T-cell (primary cell): ENCODE measurements around the gene FOXL1. TPM values are rescaled to one million over a fixed set of nuclear protein-coding genes. Genes with fewer than 3 reads are reported as not detected.
A peak's percentile ranks its signal among the peaks of the same experiment; 100 is the strongest.

Experiments used
- ATAC-seq, 4 experiments: fragments of 200-7000 bp in 3 of 4; fragments of 150-1000 bp in 1 of 4; cut with Tn5 transposase; replicated peaks in 1 of 4; 1 replicate in 3 of 4; 2 replicates in 1 of 4; pipeline ENCODE4 v1.10.0; 2021; ENCODE audit warnings: moderate library complexity in 3 of 4, mild to moderate bottlenecking in 2 of 4, moderate number of reproducible peaks in 1 of 4
- CTCF ChIA-PET, 2 donors: fragments of 300-600 bp; sonication (Branson Sonifier 250); formaldehyde crosslinking; loops; one replicate each; lab custom pipeline; 2022; ENCODE audit warnings: antibody characterized with exemption in 2 of 2; lab: Charles Lee
- POLR2A ChIA-PET, 2 donors: fragments of 300-600 bp; sonication (Branson Sonifier 250); formaldehyde crosslinking; loops; one replicate each; lab custom pipeline; 2022; ENCODE audit warnings: antibody characterized with exemption in 2 of 2; lab: Charles Lee
- DNase-seq, 35 experiments: peaks; one replicate each; pipeline versions ENCODE4 v3.0.0 to v3.0.0-alpha.2; 2013 to 2023
- H3K27ac ChIP-seq: one replicate; pipeline ENCODE4 v1.5.1; 2013; ENCODE audit warnings: low read length
- H3K27me3 ChIP-seq, 2 experiments: replicated peaks in 1 of 2; 1 replicate in 1 of 2; 2 replicates in 1 of 2; pipeline versions ENCODE4 v1.6.1 to v1.7.0; 2013; ENCODE audit warnings: low read length in 1 of 2, mixed read lengths in 1 of 2; ENCODE audit not compliant: control insufficient read depth in 2 of 2, insufficient read depth in 2 of 2; ENCODE audit errors: extremely low read depth in 1 of 2
- H3K36me3 ChIP-seq, 2 donors: 1 replicate in 1 of 2; 2 replicates in 1 of 2; pipeline versions ENCODE4 v1.6.1 to v1.7.0; 2013; ENCODE audit warnings: low read length in 1 of 2; ENCODE audit not compliant: control insufficient read depth in 2 of 2, insufficient read depth in 1 of 2; ENCODE audit errors: extremely low read depth in 1 of 2
- H3K4me1 ChIP-seq, 2 experiments: 1 replicate in 1 of 2; 2 replicates in 1 of 2; pipeline versions ENCODE4 v1.6.1 to v1.7.0; 2013; ENCODE audit warnings: low read length in 2 of 2, mixed read lengths in 1 of 2; ENCODE audit not compliant: insufficient read depth in 2 of 2, control insufficient read depth in 1 of 2; ENCODE audit errors: extremely low read depth in 1 of 2
- H3K4me3 ChIP-seq, 2 donors: 1 replicate in 1 of 2; 2 replicates in 1 of 2; pipeline versions ENCODE4 v1.5.1 to v1.7.0; 2013; ENCODE audit warnings: mild to moderate bottlenecking in 2 of 2, low read length in 1 of 2, moderate library complexity in 1 of 2; ENCODE audit not compliant: control insufficient read depth in 1 of 2; ENCODE audit errors: extremely low read depth in 1 of 2
- H3K9me3 ChIP-seq: 2 replicates; pipeline ENCODE4 v1.7.0; 2013
- H3K27ac Mint-ChIP-seq, 2 donors: one replicate each; pipeline ENCODE4 v1.8.0; 2020 to 2021; ENCODE audit warnings: mild to moderate bottlenecking in 2 of 2, mixed read lengths in 2 of 2
- H3K27me3 Mint-ChIP-seq, 2 donors: one replicate each; pipeline ENCODE4 v1.8.0; 2021 to 2022; ENCODE audit warnings: mixed read lengths in 2 of 2
- H3K36me3 Mint-ChIP-seq: one replicate; pipeline ENCODE4 v1.8.0; 2021; ENCODE audit warnings: mixed read lengths
- H3K4me1 Mint-ChIP-seq, 3 donors: one replicate each; pipeline ENCODE4 v1.8.0; 2020 to 2022; ENCODE audit warnings: mixed read lengths in 3 of 3, mild to moderate bottlenecking in 1 of 3
- H3K4me3 Mint-ChIP-seq, 3 donors: one replicate each; pipeline ENCODE4 v1.8.0; 2020 to 2022; ENCODE audit warnings: mild to moderate bottlenecking in 3 of 3, mixed read lengths in 3 of 3, moderate library complexity in 3 of 3
- H3K9me3 Mint-ChIP-seq, 3 donors: one replicate each; pipeline ENCODE4 v1.8.0; 2020 to 2022; ENCODE audit warnings: mixed read lengths in 3 of 3
- WGBS: methylation state at CpG from one replicate; pipeline ENCODE4 v1.1.5; 2013; ENCODE audit warnings: missing lambda C conversion rate; ENCODE audit not compliant: insufficient coverage; 5-methylcytosine and 5-hydroxymethylcytosine counted together
- total RNA-seq, 35 experiments: library from RNA in 6 of 35; stranded (reverse) in 6 of 35; fragments of 120-200 nt in 1 of 35; gene quantifications; one replicate each; pipeline versions ENCODE4 v1.2.1 to v1.2.4 and lab custom pipeline; 2013 to 2026

The FOXL1 gene
- total RNA-seq, 5 donors from 2014 or later (not counting 1 experiment from before 2014, with no cell fraction given): not detected

DNA sequence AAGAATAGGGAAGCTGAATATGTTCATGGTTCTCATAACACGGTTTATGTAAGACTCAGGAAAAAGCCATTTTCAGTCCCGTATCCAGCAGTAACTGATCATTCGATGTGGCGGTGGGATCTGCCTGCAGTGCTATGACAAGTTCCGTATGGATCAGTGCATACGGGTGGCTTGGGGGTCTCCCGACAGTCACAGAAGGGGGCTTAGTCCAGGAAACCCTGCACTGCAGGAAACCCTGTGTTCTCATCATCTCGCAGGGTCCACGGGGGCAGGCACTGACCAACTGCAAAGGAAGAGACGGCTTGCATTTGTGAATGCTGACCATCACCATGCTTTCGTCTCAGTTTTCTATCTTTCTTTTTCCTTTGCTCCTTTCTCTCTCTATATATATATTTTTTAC is 31.1 kb upstream of the FOXL1 start:
- H3K27ac Mint-ChIP-seq: no peak overlapping the region
- H3K36me3 Mint-ChIP-seq: peaks cover 64% of the 10 kb centered on the region
- H3K4me3 ChIP-seq: no peak overlapping the region
- DNase-seq: no peak
- no peak for ATAC-seq
- POLR2A ChIA-PET: no interaction called here
- peaks cover 0 to 5% (median 2%) of the 10 kb centered on the region in 3 donors for H3K4me1 Mint-ChIP-seq
- H3K4me1 ChIP-seq: no peaks in the 10 kb centered on the region
- WGBS: 93% methylated on average over 9 of the region's 11 CpGs
- no peaks in the 10 kb centered on the region for H3K9me3 ChIP-seq
- no peak overlapping the region for H3K27ac ChIP-seq
- H3K9me3 Mint-ChIP-seq: no peaks in the 10 kb centered on the region
- H3K36me3 ChIP-seq: peaks cover 17 to 51% of the 10 kb centered on the region in 2 donors
- H3K4me3 Mint-ChIP-seq: no peak overlapping the region
- no peaks in the 10 kb centered on the region for H3K27me3 ChIP-seq
- no peaks in the 10 kb centered on the region for H3K27me3 Mint-ChIP-seq
- CTCF ChIA-PET: no interaction called here

DNA sequence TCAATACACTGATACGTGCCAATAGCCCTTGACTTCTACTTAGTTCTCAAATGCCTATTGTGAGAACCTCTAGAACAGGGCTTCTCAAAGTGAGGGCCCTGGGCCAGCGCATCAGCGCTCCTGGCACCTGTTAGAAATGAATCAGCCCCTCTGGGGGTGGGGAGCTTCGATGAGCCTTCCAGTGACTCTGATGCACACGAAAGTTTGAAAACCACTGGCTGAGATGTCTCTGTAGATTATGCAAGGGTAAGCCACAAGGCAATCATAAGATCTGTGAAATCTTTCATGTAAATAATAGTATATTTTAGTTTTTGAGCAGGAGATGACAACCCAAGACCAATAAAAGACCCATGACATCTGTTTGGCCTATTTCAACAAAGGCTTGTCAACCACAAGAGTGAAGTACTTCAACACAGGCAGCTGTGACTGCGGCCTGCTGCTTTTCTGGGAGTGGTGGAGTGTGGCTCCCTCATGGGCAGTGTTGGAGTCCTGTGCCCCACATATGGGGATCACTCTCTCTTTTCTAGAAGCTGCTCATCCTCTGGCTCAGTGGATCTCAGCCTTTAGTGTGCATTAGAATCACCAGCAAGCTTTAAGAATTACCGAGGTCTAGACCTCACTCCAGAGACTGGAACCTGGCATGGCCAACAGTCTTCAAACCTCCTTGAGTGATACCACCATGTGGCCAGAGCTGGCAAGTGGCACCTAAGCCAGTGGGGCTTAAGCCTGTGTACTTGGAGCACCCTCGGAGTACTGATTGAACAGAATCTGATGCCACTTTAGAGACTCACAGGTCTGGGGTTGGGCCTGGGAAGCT is 29.1 kb upstream of the FOXL1 start:
- peaks cover 15 to 38% of the 10 kb centered on the region in 2 donors for H3K36me3 ChIP-seq
- Mint-ChIP-seq H3K4me3 (no peak overlapping the region), H3K4me1 (peaks cover 16 to 17% (median 16%) of the 10 kb centered on the region in 3 donors), H3K27me3 (no peaks in the 10 kb centered on the region), H3K9me3 (no peaks in the 10 kb centered on the region), H3K27ac (no peak overlapping the region), H3K36me3 (peaks cover 47% of the 10 kb centered on the region)
- H3K27ac ChIP-seq: no peak overlapping the region
- peak in 2 of 4 experiments; percentile 50 to 67 for ATAC-seq
- no peak for DNase-seq
- peaks cover 0 to 9% of the 10 kb centered on the region in 2 experiments for H3K4me1 ChIP-seq
- H3K4me3 ChIP-seq: no peak overlapping the region
- ChIA-PET CTCF (interaction anchor here in 1 of 2 donors (0.7 kb wide), 1 partner anchor 12 kb away, joined by 3 read pairs; no protein-coding TSS in a partner anchor), POLR2A (no interaction called here)
- H3K9me3 ChIP-seq: no peaks in the 10 kb centered on the region
- 82% methylated on average over 3 of the region's 8 CpGs for WGBS
- no peaks in the 10 kb centered on the region for H3K27me3 ChIP-seq

DNA sequence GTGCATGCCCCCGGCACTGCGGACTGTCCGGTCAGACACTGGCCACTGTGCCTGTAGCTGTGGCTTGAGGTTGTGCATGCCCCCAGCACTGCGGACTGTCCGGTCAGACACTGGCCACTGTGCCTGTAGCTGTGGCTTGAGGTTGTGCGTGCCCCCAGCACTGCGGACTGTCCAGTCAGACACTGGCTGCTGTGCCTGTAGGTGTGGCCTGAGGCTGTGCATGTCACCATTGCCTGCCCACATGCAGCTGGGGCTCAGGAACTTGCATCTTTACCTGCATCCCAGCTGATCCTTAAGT is 28.5 kb upstream of the FOXL1 start:
- H3K36me3 Mint-ChIP-seq: peaks cover 42% of the 10 kb centered on the region
- ChIA-PET POLR2A (no interaction called here), CTCF (no interaction called here)
- no peak overlapping the region for H3K27ac Mint-ChIP-seq
- Histone ChIP-seq H3K27me3 (no peaks in the 10 kb centered on the region), H3K4me3 (no peak overlapping the region), H3K9me3 (no peaks in the 10 kb centered on the region), H3K36me3 (peaks cover 13 to 38% of the 10 kb centered on the region in 2 donors), H3K27ac (no peak overlapping the region), H3K4me1 (peaks cover 2 to 14% of the 10 kb centered on the region in 2 experiments)
- H3K27me3 Mint-ChIP-seq: no peaks in the 10 kb centered on the region
- peaks cover 18 to 20% (median 18%) of the 10 kb centered on the region in 3 donors for H3K4me1 Mint-ChIP-seq
- no peak overlapping the region for H3K4me3 Mint-ChIP-seq
- no peaks in the 10 kb centered on the region for H3K9me3 Mint-ChIP-seq
- no peak for ATAC-seq
- 98% methylated on average over 5 of the region's 7 CpGs for WGBS
- DNase-seq: no peak

DNA sequence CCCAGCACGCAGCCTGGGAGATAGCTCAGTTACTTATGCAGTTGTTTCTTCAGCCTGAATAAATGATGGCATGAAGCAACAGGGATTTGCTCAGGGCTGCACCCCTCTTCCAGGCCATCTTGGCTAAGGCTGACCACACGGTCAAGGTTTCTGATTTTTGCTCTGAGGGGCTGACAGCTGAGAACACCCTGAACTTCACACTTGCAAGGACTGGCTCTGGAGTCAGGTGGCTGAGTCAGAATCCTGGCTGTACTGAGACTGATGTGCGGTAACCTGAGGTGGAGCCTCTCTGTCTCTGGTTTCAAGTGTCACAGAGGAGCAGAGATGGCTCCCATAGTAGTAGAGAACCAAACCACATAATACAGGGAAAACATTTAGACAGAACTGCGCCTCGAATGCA is 28.1 kb upstream of the FOXL1 start:
- no peak overlapping the region for H3K4me3 ChIP-seq
- H3K4me1 ChIP-seq: peaks cover 2 to 16% of the 10 kb centered on the region in 2 experiments
- DNase-seq (no peak), ATAC-seq (no peak)
- H3K9me3 Mint-ChIP-seq: no peaks in the 10 kb centered on the region
- POLR2A ChIA-PET: interaction anchor here in 1 of 2 donors (0.6 kb wide), 1 partner anchor 753 kb away, joined by 8 read pairs; no protein-coding TSS in a partner anchor
- H3K36me3 ChIP-seq: peaks cover 9 to 34% of the 10 kb centered on the region in 2 donors
- peaks cover 22 to 23% (median 22%) of the 10 kb centered on the region in 3 donors for H3K4me1 Mint-ChIP-seq
- H3K27me3 Mint-ChIP-seq: no peaks in the 10 kb centered on the region
- no peaks in the 10 kb centered on the region for H3K9me3 ChIP-seq
- peaks cover 0 to 1% of the 10 kb centered on the region in 2 experiments for H3K27me3 ChIP-seq
- peaks cover 37% of the 10 kb centered on the region for H3K36me3 Mint-ChIP-seq
- no peak overlapping the region for H3K4me3 Mint-ChIP-seq
- CTCF ChIA-PET: interaction anchor here in 1 of 2 donors (1.0 kb wide), 1 partner anchor 14 kb away, joined by 4 read pairs; no protein-coding TSS in a partner anchor
- whole genome bisulfite sequencing: 94% methylated on average over 2 of the region's 5 CpGs
- H3K27ac ChIP-seq: no peak overlapping the region
- H3K27ac Mint-ChIP-seq: no peak overlapping the region

DNA sequence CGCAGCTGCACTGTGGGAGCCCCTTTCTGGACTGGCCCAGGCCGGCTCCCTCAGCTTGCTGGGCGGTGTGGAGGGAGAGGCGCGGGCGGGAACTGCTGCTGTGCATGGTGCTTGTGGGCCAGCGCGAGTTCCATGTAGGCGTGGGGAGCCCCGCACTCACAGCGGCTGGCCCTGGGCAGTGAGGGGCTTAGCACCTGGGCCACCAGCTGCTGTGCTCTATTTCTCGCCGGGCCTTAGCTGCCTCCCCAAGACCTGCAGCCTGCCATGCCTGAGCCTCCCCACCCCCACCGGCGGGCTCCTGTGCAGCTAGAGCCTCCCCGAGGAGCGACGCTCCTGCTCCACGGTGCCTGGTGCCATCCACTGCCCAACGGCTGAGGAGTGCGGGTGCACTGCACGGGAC is 25.0 kb upstream of the FOXL1 start:
- Histone ChIP-seq H3K9me3 (no peaks in the 10 kb centered on the region), H3K4me3 (no peak overlapping the region), H3K36me3 (peaks cover 0 to 6% of the 10 kb centered on the region in 2 donors), H3K4me1 (peaks cover 2 to 23% of the 10 kb centered on the region in 2 experiments), H3K27me3 (peaks cover 0 to 7% of the 10 kb centered on the region in 2 experiments), H3K27ac (no peak overlapping the region)
- CTCF ChIA-PET: interaction anchor here in 1 of 2 donors (1.8 kb wide), 1 partner anchor 11 kb away, joined by 4 read pairs; no protein-coding TSS in a partner anchor
- POLR2A ChIA-PET: no interaction called here
- ATAC-seq (no peak), DNase-seq (no peak)
- Mint-ChIP-seq H3K4me3 (peak overlapping the region; percentile 86 to 94 (median 93)), H3K27ac (no peak overlapping the region), H3K27me3 (peaks cover 0 to 3% of the 10 kb centered on the region in 2 donors), H3K4me1 (peaks cover 23 to 29% (median 28%) of the 10 kb centered on the region in 3 donors), H3K36me3 (peaks cover 15% of the 10 kb centered on the region), H3K9me3 (no peaks in the 10 kb centered on the region)
- WGBS: 98% methylated on average over 20 of the region's 22 CpGs

DNA sequence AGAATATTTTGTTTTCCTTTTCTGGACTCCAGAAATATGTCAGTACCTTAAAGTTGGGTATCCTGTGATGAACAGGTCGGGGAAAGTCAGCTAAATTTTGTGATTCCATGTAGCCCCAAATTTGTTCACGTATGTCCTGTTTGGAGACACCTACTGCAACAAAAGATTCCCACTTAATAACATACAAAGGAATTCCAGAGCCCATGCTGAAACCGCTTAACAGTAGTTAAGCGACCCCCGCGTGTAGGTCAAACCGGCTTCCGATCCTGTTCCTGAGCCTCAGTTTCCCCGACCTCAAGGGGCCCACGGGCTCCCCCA is 23.8 kb upstream of the FOXL1 start:
- Histone ChIP-seq H3K27ac (peak overlapping the region; percentile 85), H3K27me3 (peaks cover 0 to 14% of the 10 kb centered on the region in 2 experiments), H3K4me3 (peak overlapping the region; percentile 83 to 90), H3K9me3 (no peaks in the 10 kb centered on the region), H3K4me1 (peaks cover 2 to 23% of the 10 kb centered on the region in 2 experiments), H3K36me3 (peaks cover 0 to 2% of the 10 kb centered on the region in 2 donors)
- peaks cover 0 to 11% of the 10 kb centered on the region in 2 donors for H3K27me3 Mint-ChIP-seq
- no peaks in the 10 kb centered on the region for H3K9me3 Mint-ChIP-seq
- peaks cover 14% of the 10 kb centered on the region for H3K36me3 Mint-ChIP-seq
- 3% methylated on average over 8 of the region's 10 CpGs for WGBS
- DNase-seq: no peak
- peak overlapping the region; percentile 84 to 93 for H3K27ac Mint-ChIP-seq
- peaks cover 23 to 29% (median 28%) of the 10 kb centered on the region in 3 donors for H3K4me1 Mint-ChIP-seq
- ATAC-seq: peak in 1 of 4 experiments; percentile 5
- CTCF ChIA-PET: interaction anchor here in 1 of 2 donors (1.8 kb wide), 1 partner anchor 10 kb away, joined by 4 read pairs; no protein-coding TSS in a partner anchor
- peak overlapping the region; percentile 86 to 94 (median 93) for H3K4me3 Mint-ChIP-seq
- POLR2A ChIA-PET: no interaction called here
